RCC 7860 (cell line): ENCODE data around the gene ENGASE.

Experiments
- DNase-seq: peaks from one replicate; pipeline ENCODE4 v3.0.0-alpha.2; 2015; ENCODE audit warnings: low spot score
- FAIRE-seq: peaks from 2 replicates; lab custom pipeline; 2012; peaks lifted over from hg19 to GRCh38; lab: Jason Lieb, UNC

The ENGASE gene

DNA sequence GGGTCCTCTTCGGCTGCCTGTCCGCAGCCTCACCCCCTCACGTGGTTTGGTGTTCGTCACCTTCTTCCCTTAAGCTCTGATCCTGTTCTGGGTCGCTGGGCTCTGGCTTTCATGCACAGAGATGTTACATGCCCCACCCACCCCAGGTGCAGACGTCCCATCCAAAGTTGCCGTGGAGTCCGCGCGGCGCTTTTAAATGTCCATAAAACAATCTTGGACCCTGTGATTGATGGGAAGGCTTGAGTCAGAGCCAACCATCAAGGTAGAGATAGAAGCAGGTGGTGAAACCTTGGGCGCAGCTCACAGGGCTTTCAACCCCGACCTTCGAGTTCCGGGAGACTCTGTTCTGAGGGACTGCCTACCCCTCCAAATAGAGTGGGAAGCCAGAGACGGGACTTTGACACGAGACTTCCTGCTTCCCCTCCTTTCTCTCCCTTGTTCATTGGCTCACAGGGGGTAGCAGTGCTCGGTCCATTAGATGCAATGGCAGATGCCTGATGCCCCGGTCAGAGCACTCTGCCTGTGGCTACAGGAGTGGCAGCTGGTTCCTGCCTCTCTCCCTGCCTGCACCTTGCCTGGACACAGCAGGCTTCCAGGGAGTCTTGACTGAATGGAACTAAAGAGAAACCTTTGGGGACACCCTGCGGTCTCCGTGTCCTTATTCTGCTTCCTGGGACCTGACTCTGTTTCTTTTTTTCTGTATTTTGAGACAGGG lies 4.0 kb downstream of the ENGASE start:
- no peak for FAIRE-seq

GRCh38 chr17:79079421-79080200 lies 5.0 kb downstream of the ENGASE start:
- no peak for FAIRE-seq

More for the DNA sequence above, 4.0 kb downstream of the ENGASE start:
- no peak for DNase-seq

DNA sequence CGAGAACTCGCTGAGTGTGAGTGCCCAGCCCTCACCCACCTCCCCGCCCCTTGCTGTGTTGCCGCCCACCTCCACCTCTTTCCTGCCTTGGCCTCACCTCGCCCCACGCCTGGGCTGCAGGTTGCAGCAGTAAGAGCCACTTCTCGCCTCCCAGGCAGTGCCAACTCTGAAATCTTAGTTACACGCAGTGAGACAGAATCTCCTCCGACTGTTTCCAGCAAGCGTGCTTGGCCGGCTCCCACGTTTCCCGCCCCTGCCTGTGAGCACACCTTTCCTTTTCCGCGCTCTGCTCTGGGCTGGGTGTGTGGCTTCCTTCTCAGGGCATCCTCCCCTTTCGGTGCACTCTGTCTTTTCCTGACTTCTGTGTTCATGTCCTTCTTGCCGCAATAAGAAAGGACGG lies 5.7 kb downstream of the ENGASE start:
- FAIRE-seq (no peak), DNase-seq (no peak)

More at GRCh38 chr17:79079421-79080200, 5.0 kb downstream of the ENGASE start:
- no peak for DNase-seq

- DNase-seq (no peak), FAIRE-seq (no peak)
Measured at GRCh38 chr17:79080761-79081290, 6.2 kb downstream of the ENGASE start.

GRCh38 chr17:79081571-79082276 lies 7.1 kb downstream of the ENGASE start:
- FAIRE-seq (no peak), DNase-seq (no peak)

GRCh38 chr17:79082311-79083190 lies 7.9 kb downstream of the ENGASE start:
- FAIRE-seq (no peak), DNase-seq (no peak)

DNA sequence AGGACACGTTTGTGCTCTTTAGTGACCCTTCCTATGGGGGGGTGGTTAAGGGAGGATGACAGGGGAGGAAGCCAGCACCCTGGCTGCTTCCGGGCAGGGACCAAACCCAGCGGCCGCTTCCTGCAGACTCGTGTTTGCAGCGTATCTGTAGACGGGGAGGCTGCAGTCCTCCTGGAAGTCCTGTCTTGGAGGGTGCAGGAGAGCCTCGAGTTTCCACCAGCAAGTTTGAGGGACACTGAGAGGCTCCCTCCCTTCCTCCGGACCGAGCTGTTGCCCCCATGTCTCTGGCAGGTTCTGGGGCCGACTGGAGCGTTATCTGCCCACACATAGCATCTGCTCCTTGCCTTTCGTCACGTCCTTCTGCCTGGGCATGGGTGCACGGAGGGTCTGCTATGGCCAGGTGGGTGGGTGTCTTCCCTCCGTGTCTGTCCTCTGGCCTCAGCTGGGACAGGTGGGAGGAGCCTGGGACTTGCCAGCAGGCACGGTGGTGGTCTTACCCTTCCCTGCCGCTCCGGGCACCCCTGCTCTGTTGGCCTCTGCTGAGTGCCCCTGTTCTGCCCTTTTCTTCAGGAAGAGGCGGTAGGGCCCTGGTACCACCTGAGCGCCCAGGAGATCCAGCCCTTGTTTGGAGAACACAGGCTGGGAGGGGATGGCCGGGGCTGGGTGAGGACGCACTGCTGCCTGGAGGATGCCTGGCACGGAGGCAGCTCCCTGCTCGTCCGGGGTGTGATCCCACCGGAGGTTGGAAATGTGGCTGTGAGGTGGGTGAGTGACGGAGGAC lies 8.8 kb downstream of the ENGASE start:
- DNase-seq, result no peak
- FAIRE-seq, result no peak

DNA sequence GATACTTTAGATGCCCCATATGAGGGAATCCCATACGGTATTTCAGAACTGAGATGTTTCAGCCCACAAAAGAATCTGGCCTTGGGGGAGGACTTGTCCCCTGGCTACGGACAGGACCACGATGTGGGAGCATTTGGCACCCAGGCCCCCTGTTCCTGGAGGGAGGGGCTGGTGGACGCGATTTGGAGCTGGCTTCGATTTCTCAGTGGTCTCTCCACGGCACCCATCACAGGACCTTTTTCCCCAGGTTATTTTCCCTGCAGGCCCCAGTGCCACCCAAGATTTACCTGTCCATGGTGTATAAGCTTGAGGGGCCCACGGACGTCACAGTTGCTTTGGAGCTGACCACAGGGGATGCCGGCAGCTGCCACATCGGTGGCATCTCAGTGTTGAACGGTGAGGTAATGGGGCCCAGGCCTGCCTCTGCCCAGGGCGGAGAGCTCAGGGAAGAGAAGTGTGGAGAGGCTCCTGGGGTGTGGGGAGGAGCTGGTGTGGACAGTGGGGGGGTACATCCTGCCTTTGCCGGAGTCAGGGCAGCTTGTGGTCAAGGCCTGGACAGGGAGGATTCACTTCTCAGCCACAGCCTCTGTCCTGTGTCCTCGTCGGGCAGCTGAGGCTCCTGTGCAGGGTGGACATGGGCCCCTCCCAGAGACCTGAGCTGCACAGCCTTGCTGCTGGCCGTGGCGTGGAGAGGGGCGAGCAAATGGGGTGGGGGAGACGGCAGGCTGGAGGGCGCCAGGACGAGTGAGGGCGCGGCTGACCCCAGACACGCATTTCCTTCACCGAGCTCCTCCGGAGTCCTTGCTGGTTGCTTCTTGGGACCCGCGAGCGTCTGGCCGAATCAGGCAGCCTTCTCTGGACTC lies 9.9 kb downstream of the ENGASE start:
- DNase-seq (no peak), FAIRE-seq (no peak)

- DNase-seq, result no peak
- FAIRE-seq, result no peak
Measured at GRCh38 chr17:79085154-79085920, 10.7 kb downstream of the ENGASE start.

GRCh38 chr17:79085921-79086551 lies 11.4 kb downstream of the ENGASE start:
- DNase-seq, result no peak
- no peak for FAIRE-seq

DNA sequence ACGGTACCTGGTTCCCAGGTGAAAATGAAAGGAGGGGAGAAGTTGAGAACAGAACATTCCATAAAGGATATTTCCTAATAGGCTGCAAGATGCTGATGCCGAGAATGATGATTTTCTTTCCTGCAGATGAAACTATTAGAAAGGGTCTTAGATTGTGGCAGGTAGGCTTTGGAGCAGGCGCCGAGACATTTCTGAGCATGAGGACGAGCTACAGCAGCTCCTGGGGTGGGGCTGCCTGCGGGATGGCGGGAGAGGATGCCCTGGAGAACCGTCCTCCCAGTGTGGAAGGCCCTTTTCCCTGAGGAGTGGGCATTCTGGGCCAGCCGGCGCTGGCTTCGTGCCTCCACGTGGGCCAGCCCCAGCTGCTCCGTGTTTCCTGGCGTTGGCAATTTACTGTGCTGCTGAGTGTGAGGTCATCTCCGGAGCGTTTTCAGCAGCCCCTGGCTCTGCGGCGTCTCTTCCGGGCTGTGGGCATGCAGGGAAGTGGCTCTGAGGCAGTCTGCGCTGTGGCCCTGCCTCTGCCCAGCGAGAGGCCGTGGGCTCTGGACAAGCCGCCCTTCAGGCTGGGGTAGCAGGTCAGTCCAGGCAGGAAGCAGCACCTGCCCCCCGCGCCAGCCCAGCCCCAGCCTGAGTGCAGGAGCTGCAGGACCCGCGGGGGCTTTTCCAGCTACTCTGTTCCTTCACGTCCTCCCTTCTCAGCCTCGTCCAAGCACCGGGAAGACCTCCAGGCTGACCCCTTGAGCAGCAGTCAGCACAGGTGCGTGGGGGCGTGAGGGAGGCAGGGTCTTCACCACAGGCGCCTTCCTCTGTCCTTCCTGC lies 12.2 kb downstream of the ENGASE start:
- no peak for FAIRE-seq
- no peak for DNase-seq

DNA sequence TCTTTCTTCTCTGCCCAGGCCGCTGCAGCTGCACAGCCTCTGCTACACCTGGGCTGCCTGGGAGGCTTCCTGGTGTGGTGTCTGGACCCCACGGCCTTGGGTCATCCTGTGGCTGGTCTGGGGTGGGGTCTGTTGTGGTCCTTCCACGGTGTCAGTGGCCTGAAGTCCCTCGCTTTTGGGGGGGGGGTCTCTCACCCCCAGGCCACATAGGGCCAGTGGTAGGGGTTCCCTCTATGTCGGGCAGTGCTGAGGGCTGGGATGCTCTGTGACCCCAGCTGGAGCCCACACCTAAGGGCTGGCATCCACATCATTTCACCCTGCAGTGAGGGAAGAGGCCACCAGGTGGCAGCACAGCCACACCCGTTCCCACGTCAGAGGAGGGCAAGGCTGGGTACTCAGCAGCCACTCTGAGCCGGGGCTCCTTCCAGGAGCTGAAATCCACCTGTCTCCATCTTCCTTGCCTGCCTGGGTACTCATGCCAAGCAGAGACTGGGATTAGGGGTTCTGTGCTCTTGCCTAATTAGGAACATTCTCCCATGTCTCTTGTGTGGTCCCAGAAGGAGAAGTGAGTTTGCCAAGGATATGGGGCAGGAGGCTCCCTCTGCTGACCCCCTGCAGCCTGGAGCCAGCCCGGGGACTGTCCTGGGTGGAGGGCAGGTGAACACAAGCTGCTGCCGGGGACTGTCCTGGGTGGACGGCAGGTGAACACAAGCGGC lies 13.0 kb downstream of the ENGASE start:
- FAIRE-seq (no peak), DNase-seq (peak; percentile 26)

DNA sequence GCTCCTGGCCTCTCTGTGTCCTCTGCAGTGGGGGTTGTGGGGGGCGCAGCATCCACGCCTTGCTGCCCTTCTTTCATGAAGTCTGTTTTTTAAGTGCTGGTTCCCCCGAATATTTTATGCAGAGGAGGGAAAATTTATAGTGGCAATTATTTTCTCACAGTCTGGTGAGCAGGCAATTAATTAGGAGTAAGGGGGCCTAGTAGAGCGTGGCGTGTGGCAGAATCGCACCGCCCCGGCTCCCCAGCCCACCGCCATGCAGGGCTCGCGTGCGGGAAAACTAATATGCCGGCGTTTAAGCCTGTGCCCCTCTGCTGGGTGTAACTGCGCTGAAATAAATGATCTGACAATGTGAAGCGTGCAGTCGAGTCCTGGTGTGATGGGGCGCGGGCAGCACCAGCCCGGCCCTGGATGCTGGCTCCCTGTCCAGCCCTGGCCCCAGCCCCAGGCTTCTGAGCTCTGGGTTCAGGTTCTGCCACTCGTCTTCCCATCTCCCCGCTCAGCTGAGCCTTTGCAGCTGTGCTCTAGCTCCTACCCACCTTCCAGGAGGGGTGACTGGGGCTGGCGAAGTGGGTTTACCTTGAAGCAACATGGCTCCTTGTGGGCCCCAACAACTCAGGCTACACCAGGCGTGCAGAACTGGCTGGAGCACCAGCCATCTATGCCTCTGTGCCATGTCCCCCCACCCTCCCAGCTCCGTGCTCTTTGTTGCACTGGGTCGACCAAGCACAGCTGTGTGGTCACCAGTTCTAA lies 13.8 kb downstream of the ENGASE start:
- DNase-seq, result no peak
- FAIRE-seq, result no peak

GRCh38 chr17:79088997-79089328 lies 14.3 kb downstream of the ENGASE start:
- DNase-seq, result no peak
- FAIRE-seq, result no peak

GRCh38 chr17:79089720-79090442 lies 15.3 kb downstream of the ENGASE start:
- DNase-seq, result no peak
- no peak for FAIRE-seq
